GM15510 (cell line): Measurements from ENCODE around the gene PGA3.
"Not testable (repeated sequence)": the region's sequence is repeated elsewhere in the genome, so short reads cannot be mapped to it uniquely, and the experiment has no call there.

Source experiments
- POLR2A ChIP-seq: IDR thresholded peaks from 3 replicates; pipeline ENCODE4 v1.6.1; 2011; ENCODE audit warnings: borderline replicate concordance; ENCODE audit not compliant: insufficient read length; ENCODE audit errors: extremely low read depth

The PGA3 gene

DNA sequence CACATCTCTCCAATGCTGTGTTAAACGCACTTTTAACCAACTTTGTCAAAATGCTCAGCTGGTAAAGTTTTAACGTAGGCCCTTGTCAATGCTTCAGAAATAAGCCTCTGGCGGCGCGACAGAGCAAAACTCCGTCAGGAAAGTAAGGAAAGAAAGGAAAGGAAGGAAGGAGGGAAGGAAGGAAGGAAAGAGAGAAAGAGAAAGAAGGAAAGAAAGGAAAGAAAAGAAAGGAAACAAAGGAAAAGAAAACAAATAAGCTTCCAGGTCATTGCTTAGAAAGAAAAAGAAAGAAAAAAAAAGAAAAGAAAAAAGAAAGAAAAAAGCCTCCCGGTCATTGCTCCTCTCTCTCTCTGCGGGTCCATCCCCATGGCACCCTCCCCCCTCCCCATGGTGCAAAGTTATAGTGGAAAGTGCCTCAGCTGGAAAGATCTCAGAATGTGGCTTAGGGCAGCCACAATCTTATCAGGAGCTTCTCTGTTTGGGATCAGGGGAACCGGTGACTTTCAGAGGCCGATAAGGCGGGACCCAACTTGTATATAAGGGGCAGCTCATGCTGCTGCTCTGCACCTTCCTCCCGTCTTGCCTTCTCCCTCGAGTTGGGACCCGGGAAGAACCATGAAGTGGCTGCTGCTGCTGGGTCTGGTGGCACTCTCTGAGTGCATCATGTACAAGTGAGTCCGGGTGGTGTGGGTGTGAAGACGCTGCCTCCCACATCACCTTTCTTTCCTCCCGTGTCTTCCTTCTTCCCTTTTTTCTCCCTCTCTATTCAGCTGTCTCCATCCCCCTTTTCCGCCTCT lies at the start of gene PGA3:
Gene PGA3 (plus strand): TSS at position 566 of the 797 bp plus-strand sequence. CDS start 50 bp downstream, at position 616.
- TF ChIP-seq POLR2A = not testable (repeated sequence)

DNA sequence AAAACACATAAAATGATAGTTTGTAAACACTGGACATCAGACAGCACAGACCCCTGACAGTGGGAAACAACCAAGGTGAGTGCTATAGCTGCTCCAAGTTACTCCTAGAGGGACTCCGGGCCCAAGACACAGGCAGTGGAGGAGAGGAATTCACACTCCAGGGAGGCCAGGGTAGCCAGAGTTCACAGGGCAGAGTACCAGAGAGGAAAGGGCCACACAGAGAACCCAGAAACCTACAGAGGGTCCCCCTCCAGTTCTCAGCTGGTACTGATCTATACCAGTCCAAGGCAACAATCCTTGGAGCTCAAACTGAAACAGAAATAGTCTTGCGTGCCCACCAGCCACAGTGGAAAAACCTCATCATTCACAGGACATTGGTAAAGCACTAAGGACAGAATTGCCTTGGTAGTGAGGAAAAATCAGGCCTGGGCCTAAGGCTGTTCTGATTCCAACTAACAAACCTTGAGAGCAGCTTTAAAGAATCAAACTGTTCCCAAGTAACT lies 49.7 kb upstream of the PGA3 start:
- TF ChIP-seq POLR2A = no peak

GRCh38 chr11:61154528-61154927 lies 48.8 kb upstream of the PGA3 start:
- no peak for TF ChIP-seq POLR2A

GRCh38 chr11:61155312-61155711 lies 48.0 kb upstream of the PGA3 start:
- no peak for TF ChIP-seq POLR2A

DNA sequence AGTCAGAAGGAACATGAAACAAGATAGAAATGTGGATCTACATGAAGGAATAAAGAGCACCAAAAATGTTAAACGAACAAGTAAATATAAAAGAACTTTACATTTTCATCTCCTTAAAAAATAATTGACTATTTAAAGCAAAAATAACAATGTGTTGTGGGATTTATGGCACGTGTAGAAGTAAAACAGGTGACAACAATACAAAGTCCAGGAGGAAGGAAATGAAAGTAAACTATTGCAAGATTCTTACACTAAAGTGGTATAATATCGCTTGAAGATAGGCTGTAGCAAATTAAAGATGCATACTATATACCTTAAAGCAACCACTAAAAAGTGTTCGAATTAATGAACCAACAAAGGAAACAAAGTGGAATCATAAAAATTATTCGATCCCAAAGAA lies 47.6 kb upstream of the PGA3 start:
- TF ChIP-seq POLR2A = no peak

GRCh38 chr11:61157743-61158142 lies 45.6 kb upstream of the PGA3 start:
- TF ChIP-seq POLR2A = no peak

GRCh38 chr11:61158691-61159381 lies 44.5 kb upstream of the PGA3 start:
- TF ChIP-seq POLR2A = no peak

GRCh38 chr11:61160487-61161189 lies 42.7 kb upstream of the PGA3 start:
- peak; percentile 70 for TF ChIP-seq POLR2A

DNA sequence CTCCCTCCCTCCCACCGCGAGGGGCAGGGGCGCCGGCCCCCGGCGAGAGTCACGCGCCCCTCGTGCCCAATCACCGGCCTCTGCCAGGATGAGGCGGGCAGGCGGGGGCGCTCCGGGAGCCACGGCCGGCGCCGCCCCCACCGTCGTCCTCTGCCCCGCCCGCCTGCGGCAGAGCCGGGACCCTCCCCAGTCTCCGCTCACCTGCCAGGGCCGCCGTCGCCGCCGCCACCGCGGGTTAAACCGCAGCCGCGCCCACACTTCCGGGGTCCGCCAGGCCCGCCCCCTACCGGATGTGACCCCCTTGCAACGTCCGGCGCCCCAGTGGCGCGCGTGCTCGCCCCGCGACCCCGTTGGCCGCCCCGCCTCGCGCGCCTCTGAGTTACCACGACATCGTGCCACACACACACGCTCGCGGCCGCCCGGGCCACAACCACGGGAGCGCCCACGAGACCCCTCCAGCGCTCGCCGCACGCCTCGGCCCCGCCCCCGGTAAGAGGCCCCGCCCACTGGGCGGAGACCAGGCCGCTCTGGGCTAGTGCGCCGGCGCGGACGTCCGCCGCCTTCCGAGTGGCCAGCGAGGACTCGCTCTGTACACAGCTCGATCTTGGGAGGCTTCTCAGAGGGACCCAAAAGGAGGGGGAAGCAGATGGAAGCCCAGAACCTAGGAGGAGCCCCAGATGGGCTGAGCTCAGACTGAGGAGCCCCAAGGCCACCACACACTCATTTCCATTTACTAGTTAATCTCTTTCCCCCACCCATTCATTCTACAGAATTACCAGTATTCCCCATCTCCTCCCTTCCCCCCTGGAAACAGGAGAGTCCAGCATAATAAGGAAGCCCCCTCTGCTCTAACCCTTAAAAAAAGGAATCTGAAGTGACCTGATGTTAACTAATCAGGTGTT lies 41.9 kb upstream of the PGA3 start, which contains the start of gene VPS37C:
Gene VPS37C (minus strand): TSS at position 237 of the 902 bp plus-strand sequence. CDS start 22,597 bp downstream, outside the sequence.
- TF ChIP-seq POLR2A = peak; percentile 87

DNA sequence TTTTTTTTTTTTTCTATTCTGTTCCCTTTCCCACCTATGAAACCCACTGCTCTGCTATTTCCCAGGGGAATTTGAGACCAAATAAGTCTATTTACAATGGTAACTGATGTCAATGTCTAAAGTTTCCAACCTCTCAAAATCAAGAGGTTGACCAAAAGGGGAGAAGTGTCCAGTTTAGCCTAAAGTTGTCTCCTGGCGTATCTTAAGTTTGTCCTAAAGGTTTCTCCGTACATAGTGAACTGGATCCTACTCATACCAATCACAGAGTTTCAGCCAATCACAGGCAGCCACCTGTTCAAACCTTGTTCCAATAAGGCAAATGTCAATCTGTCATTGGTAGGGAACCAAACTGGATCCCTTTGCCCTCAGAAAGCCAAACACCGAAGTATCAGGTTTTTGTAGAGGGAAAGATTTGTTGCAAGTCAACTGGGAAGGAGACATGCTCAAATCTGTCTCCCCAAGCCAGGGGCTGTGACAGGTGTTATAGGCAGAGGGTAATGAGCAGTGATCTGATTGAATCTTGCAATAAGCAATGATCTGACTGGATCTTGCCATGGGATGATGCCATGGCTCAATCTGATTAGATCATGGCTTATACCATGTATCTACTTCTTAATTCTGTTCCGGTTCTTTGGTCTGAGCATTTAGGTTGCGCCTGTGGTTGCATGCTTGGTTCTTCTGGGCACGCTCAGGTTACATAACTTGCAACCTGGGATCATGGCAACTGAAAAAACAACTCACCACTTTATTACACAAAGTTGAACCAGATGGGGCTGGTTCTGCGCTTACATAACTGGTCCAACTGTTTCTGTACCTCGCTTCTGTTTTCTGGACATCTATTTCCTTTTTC lies 41.0 kb upstream of the PGA3 start:
- TF ChIP-seq POLR2A = no peak

DNA sequence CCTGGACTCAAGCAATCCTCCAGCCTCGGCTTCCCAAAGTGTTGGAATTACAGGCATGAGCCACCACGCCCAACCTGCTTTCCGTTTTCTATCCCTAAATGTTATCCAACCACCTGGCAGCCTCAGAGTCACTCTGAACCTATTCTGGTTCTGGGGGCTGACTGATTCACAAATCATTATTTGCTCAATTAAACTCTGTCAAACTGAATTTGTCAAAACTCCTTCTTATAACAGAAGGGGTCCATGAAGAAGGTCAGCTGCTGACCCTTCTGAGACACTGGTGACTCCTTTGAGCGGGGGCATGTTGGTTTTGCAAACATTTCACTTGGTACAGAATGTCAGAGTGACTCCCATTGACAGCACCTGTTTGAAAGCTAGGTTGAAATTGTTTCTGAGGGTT lies 40.3 kb upstream of the PGA3 start:
- no peak for TF ChIP-seq POLR2A

DNA sequence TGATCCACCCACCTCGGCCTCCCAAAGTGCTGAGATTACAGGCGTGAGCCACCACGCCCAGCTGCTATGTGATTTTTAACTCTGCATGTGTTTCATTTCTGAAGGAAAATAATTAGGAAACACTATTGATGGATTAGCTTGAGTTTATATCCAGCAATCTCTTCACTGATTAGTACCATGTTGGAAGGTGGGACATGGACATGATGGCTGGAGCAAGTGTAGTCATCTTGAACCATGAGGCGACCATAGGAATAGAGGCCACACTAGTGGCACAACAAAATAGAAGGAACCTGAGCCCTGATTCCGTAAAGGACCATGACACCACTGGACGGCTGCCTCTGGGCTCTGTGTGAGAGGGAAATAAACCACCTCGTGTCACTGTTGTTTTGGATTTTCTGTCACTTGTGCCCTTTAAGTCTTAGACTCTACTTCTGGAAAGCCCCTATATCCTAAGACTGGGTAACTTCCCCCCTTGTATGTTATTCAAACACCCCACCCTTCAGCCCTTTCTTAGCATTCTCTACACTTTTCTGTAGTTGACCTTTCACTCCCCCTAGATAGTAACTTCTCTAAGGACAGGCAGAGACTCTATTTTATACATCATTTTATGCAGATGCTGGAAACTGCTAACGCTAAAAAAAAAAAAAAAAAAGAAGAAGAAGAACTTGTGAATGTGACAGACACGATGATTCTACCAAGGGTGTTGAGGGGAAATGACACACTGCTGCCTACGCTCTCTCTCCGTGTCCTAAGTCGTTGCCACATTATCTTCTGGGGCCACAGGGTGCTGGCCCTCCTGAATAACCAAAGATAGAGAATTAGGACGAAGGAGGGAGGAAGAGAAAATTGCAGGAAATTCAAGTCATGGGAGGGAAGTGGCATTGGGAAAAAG lies 39.4 kb upstream of the PGA3 start:
- no peak for TF ChIP-seq POLR2A
